GM12875 (cell line): ENCODE measurements around the gene TBXA2R.
A peak's percentile ranks its signal among the peaks of the same experiment; 100 is the strongest.
"Not testable (repeated sequence)": the region's sequence is repeated elsewhere in the genome, so short reads cannot be mapped to it uniquely, and the experiment has no call there.

Experiments
- H3K4me3 ChIP-seq: one replicate; pipeline ENCODE4 v1.5.1; 2011; ENCODE audit warnings: low read depth, low read length, control low read depth
- CTCF ChIP-seq: IDR thresholded peaks from 2 replicates; pipeline ENCODE4 v1.5.1; 2011; ENCODE audit warnings: low read depth, mild to moderate bottlenecking, control low read depth, inconsistent platforms, low read length, moderate library complexity, borderline replicate concordance; ENCODE audit not compliant: insufficient read depth

TBXA2R gene

GRCh38 chr19:3590991-3591659, 15.6 kb downstream of the TBXA2R start:
- no peak overlapping the region for H3K4me3 ChIP-seq
- TF ChIP-seq CTCF: no peak

GRCh38 chr19:3589949-3590348, 16.7 kb downstream of the TBXA2R start:
- H3K4me3 ChIP-seq: no peak overlapping the region
- no peak for TF ChIP-seq CTCF

- no peak overlapping the region for H3K4me3 ChIP-seq
- TF ChIP-seq CTCF: no peak
Measured at GRCh38 chr19:3589439-3589838, 17.2 kb downstream of the TBXA2R start.

GRCh38 chr19:3586707-3587346, 19.8 kb downstream of the TBXA2R start:
- TF ChIP-seq CTCF: no peak
- H3K4me3 ChIP-seq: no peak overlapping the region

- TF ChIP-seq CTCF: peak; percentile 58
- H3K4me3 ChIP-seq: no peak overlapping the region
Measured at GRCh38 chr19:3586127-3586626, 20.5 kb downstream of the TBXA2R start.

- no peak for TF ChIP-seq CTCF
- no peak within 1 kb of the TSS for H3K4me3 ChIP-seq
Measured at GRCh38 chr19:3585301-3586126, 21.2 kb downstream of the TBXA2R start, which contains the start of gene GIPC3. TSS of gene GIPC3 (plus strand) at chr19:3585478. CDS start at chr19:3585598, 120 bp downstream.

GRCh38 chr19:3584036-3584802, 22.5 kb downstream of the TBXA2R start:
- H3K4me3 ChIP-seq: not testable (repeated sequence)

GRCh38 chr19:3581792-3582191, 24.9 kb downstream of the TBXA2R start:
- H3K4me3 ChIP-seq: not testable (repeated sequence)
